Hepatocyte (in vitro differentiated cells): ENCODE results near the gene LAMA3.

Source experiments
- CTCF ChIP-seq: fragments of 200-600 bp; sonication (generic); IDR thresholded peaks from 2 replicates; pipeline ENCODE4 v1.5.1; 2016; ENCODE audit warnings: antibody characterized with exemption, mild to moderate bottlenecking; ENCODE audit not compliant: poor library complexity
- EZH2 ChIP-seq: fragments of 200-600 bp; sonication (generic); IDR thresholded peaks from 2 replicates; pipeline ENCODE4 v1.6.1; 2016; ENCODE audit warnings: antibody characterized with exemption, mild to moderate bottlenecking, borderline replicate concordance
- EZH2phosphoT487 ChIP-seq: fragments of 200-600 bp; sonication (generic); IDR thresholded peaks from one replicate; pipeline ENCODE4 v1.6.1; 2018; ENCODE audit warnings: antibody characterized with exemption, mild to moderate bottlenecking, low read depth, moderate library complexity; ENCODE audit not compliant: unreplicated experiment, severe bottlenecking

- TF ChIP-seq CTCF, result no peak
- TF ChIP-seq EZH2, result no peak
- TF ChIP-seq EZH2phosphoT487, result no peak
Measured at GRCh38 chr18:23688528-23688927, 725 bp upstream of the LAMA3 start.
